ENCODE data around the gene NME1.

Gene NME1

DNA sequence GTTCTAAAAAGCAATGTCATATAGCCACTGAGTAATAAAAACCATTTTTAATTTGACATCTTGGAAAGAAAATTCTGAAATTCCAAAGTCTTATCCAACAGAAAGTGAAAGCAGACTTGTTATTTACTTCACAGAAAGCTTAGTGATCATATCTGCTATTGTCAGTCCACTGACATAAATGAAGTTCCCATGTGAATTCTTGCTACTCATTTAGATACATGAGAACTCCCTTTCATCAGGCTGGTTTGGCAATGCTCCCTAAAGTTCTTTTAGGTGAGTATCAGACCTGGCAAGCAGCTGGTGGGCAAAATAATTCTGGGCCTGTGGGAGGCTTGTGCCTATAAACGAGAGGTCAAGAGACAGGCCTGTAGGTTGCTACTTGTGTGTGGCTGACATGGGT is 36.3 kb downstream of the NME1 start:
- Histone ChIP-seq H3K9me3 (ENCODE audit: control extremely low read depth in 1 of 5, control insufficient read depth in 4 of 5, insufficient read depth in 2 of 5, low read depth in 1 of 5, low read length in 4 of 5) (no peaks in the 10 kb centered on the region), H3K27me3 (replicated peaks in 2 of 5; ENCODE audit: control insufficient read depth in 4 of 5, insufficient read depth in 5 of 5, low read length in 4 of 5) (no peaks in the 10 kb centered on the region), H3K36me3 (ENCODE audit: control insufficient read depth in 4 of 4, insufficient read depth in 4 of 4, low read length in 3 of 4) (peaks cover 26 to 70% (median 51%) of the 10 kb centered on the region in 4 experiments), H3K27ac (ENCODE audit: insufficient read depth in 1 of 2, low read depth in 1 of 2, low read length in 2 of 2, poor library complexity in 1 of 2, severe bottlenecking in 2 of 2) (no peak overlapping the region), H3K4me1 (ENCODE audit: control extremely low read depth in 1 of 4, control insufficient read depth in 4 of 4, insufficient read depth in 4 of 4, low read length in 3 of 4) (no peaks in the 10 kb centered on the region), H3K4me3 (ENCODE audit: control insufficient read depth in 1 of 7, extremely low read depth in 1 of 7, insufficient read depth in 4 of 7, low read depth in 2 of 7, low read length in 6 of 7) (no peak overlapping the region)
- no peak for DNase-seq
- CTCF ChIA-PET = interaction anchor here (1.0 kb wide), 1 partner anchor 10 kb away, joined by 3 read pairs; no protein-coding TSS in a partner anchor
- no CpG with 5 or more reads among the region's 1 CpG for WGBS (ENCODE audit: insufficient coverage)
- POLR2A ChIA-PET = no interaction called here

DNA sequence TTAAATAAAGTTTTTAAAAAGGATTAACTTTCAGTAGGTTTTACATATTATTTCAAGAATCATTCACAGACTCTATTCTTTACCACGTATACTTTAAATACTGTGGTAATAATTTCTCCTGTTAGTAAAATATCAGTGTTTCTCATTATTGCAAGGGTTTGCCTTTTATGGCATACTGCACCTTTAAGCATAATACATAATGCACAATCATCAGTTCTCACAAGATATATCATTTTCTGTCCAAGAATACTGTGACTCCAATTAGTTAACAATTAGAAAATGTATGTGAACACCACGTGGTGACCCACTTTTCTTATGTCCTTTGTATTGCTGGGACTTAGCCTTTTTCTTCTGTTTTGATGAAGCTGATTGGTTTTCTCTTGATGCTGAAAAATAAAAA is 38.5 kb downstream of the NME1 start:
- Histone ChIP-seq H3K36me3 (ENCODE audit: control insufficient read depth in 4 of 4, insufficient read depth in 4 of 4, low read length in 3 of 4) (peaks cover 30 to 71% (median 50%) of the 10 kb centered on the region in 4 experiments), H3K27ac (ENCODE audit: insufficient read depth in 1 of 2, low read depth in 1 of 2, low read length in 2 of 2, poor library complexity in 1 of 2, severe bottlenecking in 2 of 2) (no peak overlapping the region), H3K27me3 (replicated peaks in 2 of 5; ENCODE audit: control insufficient read depth in 4 of 5, insufficient read depth in 5 of 5, low read length in 4 of 5) (no peaks in the 10 kb centered on the region), H3K9me3 (ENCODE audit: control extremely low read depth in 1 of 5, control insufficient read depth in 4 of 5, insufficient read depth in 2 of 5, low read depth in 1 of 5, low read length in 4 of 5) (no peaks in the 10 kb centered on the region), H3K4me1 (ENCODE audit: control extremely low read depth in 1 of 4, control insufficient read depth in 4 of 4, insufficient read depth in 4 of 4, low read length in 3 of 4) (no peaks in the 10 kb centered on the region), H3K4me3 (ENCODE audit: control insufficient read depth in 1 of 7, extremely low read depth in 1 of 7, insufficient read depth in 4 of 7, low read depth in 2 of 7, low read length in 6 of 7) (no peak overlapping the region)
- POLR2A ChIA-PET = no interaction called here
- WGBS (ENCODE audit: insufficient coverage) = no CpG with 5 or more reads among the region's 2 CpGs
- CTCF ChIA-PET = no interaction called here
- no peak for DNase-seq

DNA sequence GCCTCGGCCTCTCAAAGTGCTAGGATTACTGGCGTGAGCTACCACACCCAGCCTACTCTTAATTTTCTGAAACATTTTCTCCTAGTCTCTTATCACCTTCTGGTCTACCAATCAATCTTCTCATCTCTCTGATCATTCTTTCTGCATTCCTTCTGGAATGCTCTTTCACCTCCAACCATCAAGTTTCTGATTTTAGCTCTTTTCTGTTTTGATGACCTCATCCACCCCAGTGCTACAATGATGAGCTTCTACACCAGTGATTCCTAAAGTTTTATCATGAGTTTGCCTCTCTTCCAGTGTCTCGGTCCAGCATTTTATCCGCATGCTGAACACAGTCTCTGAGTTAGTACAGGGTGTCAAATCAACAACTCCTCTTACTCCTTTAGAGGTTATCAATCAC is 44.4 kb downstream of the NME1 start:
- no peak overlapping the region for H3K4me3 ChIP-seq (ENCODE audit: control insufficient read depth in 1 of 7, extremely low read depth in 1 of 7, insufficient read depth in 4 of 7, low read depth in 2 of 7, low read length in 6 of 7)
- POLR2A ChIA-PET = no interaction called here
- H3K27ac ChIP-seq (ENCODE audit: insufficient read depth in 1 of 2, low read depth in 1 of 2, low read length in 2 of 2, poor library complexity in 1 of 2, severe bottlenecking in 2 of 2) = no peak overlapping the region
- 100% methylated on average over 2 of the region's 4 CpGs for WGBS (ENCODE audit: insufficient coverage)
- CTCF ChIA-PET = interaction anchor here (0.6 kb wide), 1 partner anchor 49 kb away, joined by 3 read pairs; no protein-coding TSS in a partner anchor
- H3K4me1 ChIP-seq (ENCODE audit: control extremely low read depth in 1 of 4, control insufficient read depth in 4 of 4, insufficient read depth in 4 of 4, low read length in 3 of 4) = peaks cover 0 to 13% (median 0%) of the 10 kb centered on the region in 4 experiments
- H3K36me3 ChIP-seq (ENCODE audit: control insufficient read depth in 4 of 4, insufficient read depth in 4 of 4, low read length in 3 of 4) = peaks cover 32 to 71% (median 51%) of the 10 kb centered on the region in 4 experiments
- no peak for DNase-seq
- H3K9me3 ChIP-seq (ENCODE audit: control extremely low read depth in 1 of 5, control insufficient read depth in 4 of 5, insufficient read depth in 2 of 5, low read depth in 1 of 5, low read length in 4 of 5) = no peaks in the 10 kb centered on the region
- H3K27me3 ChIP-seq (replicated peaks in 2 of 5; ENCODE audit: control insufficient read depth in 4 of 5, insufficient read depth in 5 of 5, low read length in 4 of 5) = no peaks in the 10 kb centered on the region

DNA sequence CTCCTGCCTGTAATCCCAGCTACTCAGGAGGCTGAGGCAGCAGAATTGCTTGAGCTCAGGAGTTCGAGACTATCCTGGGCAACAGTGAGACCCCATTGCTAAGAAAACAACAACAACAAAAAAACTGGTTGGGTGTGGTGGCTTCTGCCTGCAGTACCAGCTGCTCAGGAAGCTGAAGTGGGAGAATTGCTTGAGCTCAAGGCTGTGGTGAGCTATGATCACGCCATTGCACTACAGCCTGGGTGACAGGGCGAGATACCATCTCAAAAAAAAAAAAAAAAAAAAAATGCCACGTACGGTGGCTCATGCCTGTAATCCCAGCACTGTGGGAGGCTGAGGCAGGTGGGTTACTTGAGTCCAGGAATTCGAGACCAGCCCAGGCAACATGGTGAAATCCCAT is 46.9 kb downstream of the NME1 start:
- POLR2A ChIA-PET = no interaction called here
- CTCF ChIA-PET = interaction anchor here (1.3 kb wide), 1 partner anchor 15 kb away, joined by 5 read pairs; no protein-coding TSS in a partner anchor
- H3K27ac ChIP-seq (ENCODE audit: insufficient read depth in 1 of 2, low read depth in 1 of 2, low read length in 2 of 2, poor library complexity in 1 of 2, severe bottlenecking in 2 of 2) = peak overlapping the region; percentile 25 to 31
- DNase-seq = peak; percentile 37 to 74 (median 59)
- H3K4me1 ChIP-seq (ENCODE audit: control extremely low read depth in 1 of 4, control insufficient read depth in 4 of 4, insufficient read depth in 4 of 4, low read length in 3 of 4) = peaks cover 0 to 13% (median 0%) of the 10 kb centered on the region in 4 experiments
- no peaks in the 10 kb centered on the region for H3K9me3 ChIP-seq (ENCODE audit: control extremely low read depth in 1 of 5, control insufficient read depth in 4 of 5, insufficient read depth in 2 of 5, low read depth in 1 of 5, low read length in 4 of 5)
- no peak overlapping the region for H3K4me3 ChIP-seq (ENCODE audit: control insufficient read depth in 1 of 7, extremely low read depth in 1 of 7, insufficient read depth in 4 of 7, low read depth in 2 of 7, low read length in 6 of 7)
- peaks cover 23 to 73% (median 48%) of the 10 kb centered on the region in 4 experiments for H3K36me3 ChIP-seq (ENCODE audit: control insufficient read depth in 4 of 4, insufficient read depth in 4 of 4, low read length in 3 of 4)
- H3K27me3 ChIP-seq (replicated peaks in 2 of 5; ENCODE audit: control insufficient read depth in 4 of 5, insufficient read depth in 5 of 5, low read length in 4 of 5) = no peaks in the 10 kb centered on the region
- 56% methylated on average over 2 of the region's 6 CpGs for WGBS (ENCODE audit: insufficient coverage)

DNA sequence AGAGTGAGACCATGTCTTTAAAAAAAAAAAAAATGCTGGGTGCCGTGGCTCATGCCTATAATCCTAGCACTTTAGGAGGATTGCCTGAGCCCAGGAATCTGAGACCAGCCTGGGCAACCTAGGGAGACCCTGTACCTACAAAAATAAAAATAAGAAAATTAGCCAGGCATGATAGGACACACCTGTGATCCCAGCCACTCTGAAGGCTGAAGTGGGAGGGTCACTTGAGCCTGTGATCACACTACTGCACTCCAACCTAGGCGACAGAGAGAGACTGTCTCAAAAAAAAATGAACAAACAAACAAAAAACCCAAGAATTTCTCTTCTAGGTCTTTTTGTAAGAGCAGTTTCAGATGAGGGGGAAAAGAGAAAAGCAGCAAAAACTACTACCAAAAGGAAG is 47.5 kb downstream of the NME1 start:
- CTCF ChIA-PET = no interaction called here
- H3K36me3 ChIP-seq (ENCODE audit: control insufficient read depth in 4 of 4, insufficient read depth in 4 of 4, low read length in 3 of 4) = peaks cover 25 to 74% (median 48%) of the 10 kb centered on the region in 4 experiments

GRCh38 chr17:51203838-51204237 is 50.5 kb downstream of the NME1 start:
- Histone ChIP-seq H3K36me3 (ENCODE audit: control insufficient read depth in 4 of 4, insufficient read depth in 4 of 4, low read length in 3 of 4) (peaks cover 26 to 85% (median 52%) of the 10 kb centered on the region in 4 experiments), H3K27me3 (replicated peaks in 2 of 5; ENCODE audit: control insufficient read depth in 4 of 5, insufficient read depth in 5 of 5, low read length in 4 of 5) (no peaks in the 10 kb centered on the region), H3K27ac (ENCODE audit: insufficient read depth in 1 of 2, low read depth in 1 of 2, low read length in 2 of 2, poor library complexity in 1 of 2, severe bottlenecking in 2 of 2) (no peak overlapping the region), H3K4me1 (ENCODE audit: control extremely low read depth in 1 of 4, control insufficient read depth in 4 of 4, insufficient read depth in 4 of 4, low read length in 3 of 4) (peaks cover 0 to 13% (median 0%) of the 10 kb centered on the region in 4 experiments), H3K4me3 (ENCODE audit: control insufficient read depth in 1 of 7, extremely low read depth in 1 of 7, insufficient read depth in 4 of 7, low read depth in 2 of 7, low read length in 6 of 7) (no peak overlapping the region), H3K9me3 (ENCODE audit: control extremely low read depth in 1 of 5, control insufficient read depth in 4 of 5, insufficient read depth in 2 of 5, low read depth in 1 of 5, low read length in 4 of 5) (no peaks in the 10 kb centered on the region)
- DNase-seq = no peak
- POLR2A ChIA-PET = no interaction called here
- CTCF ChIA-PET = no interaction called here

More for the DNA sequence above, 47.5 kb downstream of the NME1 start:
- H3K9me3 ChIP-seq (ENCODE audit: control extremely low read depth in 1 of 5, control insufficient read depth in 4 of 5, insufficient read depth in 2 of 5, low read depth in 1 of 5, low read length in 4 of 5) = no peaks in the 10 kb centered on the region
- H3K27me3 ChIP-seq (replicated peaks in 2 of 5; ENCODE audit: control insufficient read depth in 4 of 5, insufficient read depth in 5 of 5, low read length in 4 of 5) = no peaks in the 10 kb centered on the region
- H3K27ac ChIP-seq (ENCODE audit: insufficient read depth in 1 of 2, low read depth in 1 of 2, low read length in 2 of 2, poor library complexity in 1 of 2, severe bottlenecking in 2 of 2) = peak overlapping the region in 1 of 2 experiments; percentile 76
- no peak for DNase-seq
- H3K4me1 ChIP-seq (ENCODE audit: control extremely low read depth in 1 of 4, control insufficient read depth in 4 of 4, insufficient read depth in 4 of 4, low read length in 3 of 4) = peaks cover 0 to 13% (median 0%) of the 10 kb centered on the region in 4 experiments
- POLR2A ChIA-PET = no interaction called here
- 100% methylated on average over 1 of the region's 2 CpGs for WGBS (ENCODE audit: insufficient coverage)
- H3K4me3 ChIP-seq (ENCODE audit: control insufficient read depth in 1 of 7, extremely low read depth in 1 of 7, insufficient read depth in 4 of 7, low read depth in 2 of 7, low read length in 6 of 7) = no peak overlapping the region
